ENCODE data around the gene GABBR2.
A peak's percentile ranks its signal among the peaks of the same experiment; 100 is the strongest.

Gene GABBR2

DNA sequence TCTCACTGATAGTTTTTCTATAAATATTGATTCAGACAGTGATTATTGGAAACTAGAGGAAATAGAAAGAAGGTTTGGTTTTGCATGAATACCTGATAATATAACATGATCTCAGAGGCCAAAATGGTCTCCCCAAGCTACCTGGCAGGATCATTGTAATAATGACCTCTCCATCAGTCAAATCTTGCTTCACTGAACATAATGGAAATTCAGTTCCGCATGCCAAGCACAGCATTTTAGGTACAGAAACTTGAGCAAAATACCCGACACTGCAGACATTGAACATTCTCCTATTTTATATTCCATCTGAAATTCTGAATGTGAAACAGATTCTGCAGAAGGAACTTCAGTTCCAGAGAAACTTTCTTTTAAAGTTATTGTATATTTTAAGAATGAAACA, 444.2 kb downstream of the GABBR2 start:
- H3K4me3 ChIP-seq (ENCODE audit: control insufficient read depth, low read depth, low read length), result no peak overlapping the region
- TF ChIP-seq CTCF (conservative IDR thresholded peaks at IDR 0.05; ENCODE audit: control insufficient read depth, insufficient read depth, low read depth, low read length), result no peak
- no peak for DNase-seq (ENCODE audit: low read depth)

DNA sequence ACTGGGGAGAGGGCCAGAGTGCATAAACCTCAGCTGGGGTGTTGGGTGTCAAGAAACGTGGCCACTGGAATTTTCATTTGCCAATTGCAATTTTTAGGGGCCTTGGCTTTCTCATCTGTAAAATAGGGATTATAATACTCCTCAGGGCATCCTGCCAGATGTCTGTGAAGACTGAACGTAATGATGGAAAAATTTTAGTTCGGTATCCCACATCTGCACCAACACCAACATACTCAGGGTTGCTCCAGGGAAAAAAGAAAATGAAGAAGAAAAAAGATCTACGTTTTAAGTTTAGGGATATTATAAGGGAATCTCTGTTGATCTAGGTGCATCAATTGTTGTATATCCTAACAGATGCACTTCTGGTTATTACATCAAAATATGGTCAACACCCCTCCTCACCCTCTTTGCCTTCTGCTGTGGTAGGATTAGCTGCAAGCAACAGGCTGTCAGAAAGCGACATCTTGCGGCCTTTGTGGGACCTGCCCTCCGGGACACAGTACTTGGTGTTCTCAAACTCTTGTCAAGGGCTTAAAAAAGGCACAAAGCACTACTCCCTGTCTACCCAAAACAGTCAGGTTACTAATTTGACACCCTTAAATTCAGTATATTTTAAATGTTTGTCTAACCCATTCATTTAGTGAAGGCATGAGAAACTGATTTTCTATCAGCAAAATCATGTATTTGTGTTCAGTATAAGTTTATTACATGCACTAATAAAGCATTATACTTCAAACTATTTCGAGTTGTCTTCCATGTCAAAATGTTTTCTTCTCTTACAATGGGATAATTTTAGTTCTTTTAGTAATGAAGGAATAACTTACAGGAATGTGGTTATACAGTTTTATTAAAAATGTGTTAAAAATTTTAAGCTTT, 445.0 kb downstream of the GABBR2 start:
- no peak overlapping the region for H3K4me3 ChIP-seq (ENCODE audit: control insufficient read depth, low read depth, low read length)
- peak; percentile 100 for TF ChIP-seq CTCF (conservative IDR thresholded peaks at IDR 0.05; ENCODE audit: control insufficient read depth, insufficient read depth, low read depth, low read length)
- DNase-seq (ENCODE audit: low read depth), result peak; percentile 83

DNA sequence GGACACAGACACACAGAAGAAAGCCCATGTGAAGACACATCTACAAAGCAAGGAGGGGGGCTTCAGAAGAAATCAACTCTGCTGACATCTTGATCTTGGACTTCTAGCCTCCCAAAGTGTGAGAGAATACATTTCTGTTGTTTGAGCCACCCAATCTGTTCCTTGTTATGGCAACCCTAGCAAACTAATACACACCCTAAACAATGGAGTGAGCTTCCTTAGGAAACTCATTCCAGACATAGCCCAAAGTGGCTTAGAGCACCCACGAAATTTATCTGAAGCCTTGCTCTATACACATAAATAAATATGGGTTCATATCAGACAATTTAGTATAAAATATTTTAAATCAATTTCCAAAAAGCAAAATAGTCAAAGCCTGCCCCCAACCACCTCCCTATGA, 445.7 kb downstream of the GABBR2 start:
- no peak for TF ChIP-seq CTCF (conservative IDR thresholded peaks at IDR 0.05; ENCODE audit: control insufficient read depth, insufficient read depth, low read depth, low read length)
- DNase-seq (ENCODE audit: low read depth), result no peak
- no peak overlapping the region for H3K4me3 ChIP-seq (ENCODE audit: control insufficient read depth, low read depth, low read length)

GRCh38 chr9:98262056-98262455, 446.7 kb downstream of the GABBR2 start:
- no peak overlapping the region for H3K4me3 ChIP-seq (ENCODE audit: control insufficient read depth, low read depth, low read length)
- no peak for TF ChIP-seq CTCF (conservative IDR thresholded peaks at IDR 0.05; ENCODE audit: control insufficient read depth, insufficient read depth, low read depth, low read length)
- no peak for DNase-seq (ENCODE audit: low read depth)

DNA sequence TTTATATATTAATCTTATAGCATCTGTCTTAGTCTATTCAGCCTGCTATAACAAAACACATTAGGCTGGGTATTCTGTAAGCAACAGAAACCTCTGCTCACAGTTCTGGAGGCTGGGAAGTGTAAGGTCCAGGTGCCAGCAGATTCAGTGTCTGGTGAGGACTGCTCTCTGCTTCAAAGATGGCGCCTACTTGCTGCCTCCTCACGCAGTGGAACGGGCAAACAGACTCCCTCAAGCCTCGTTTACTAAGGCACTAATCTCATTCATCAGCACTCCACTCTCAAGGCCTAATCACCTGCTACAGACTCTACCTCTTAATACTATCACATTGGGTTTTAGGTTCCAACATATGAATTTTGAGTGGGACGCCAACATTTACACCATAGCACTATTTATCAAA, 448.1 kb downstream of the GABBR2 start:
- no peak for TF ChIP-seq CTCF (conservative IDR thresholded peaks at IDR 0.05; ENCODE audit: control insufficient read depth, insufficient read depth, low read depth, low read length)
- H3K4me3 ChIP-seq (ENCODE audit: control insufficient read depth, low read depth, low read length), result no peak overlapping the region
- no peak for DNase-seq (ENCODE audit: low read depth)

DNA sequence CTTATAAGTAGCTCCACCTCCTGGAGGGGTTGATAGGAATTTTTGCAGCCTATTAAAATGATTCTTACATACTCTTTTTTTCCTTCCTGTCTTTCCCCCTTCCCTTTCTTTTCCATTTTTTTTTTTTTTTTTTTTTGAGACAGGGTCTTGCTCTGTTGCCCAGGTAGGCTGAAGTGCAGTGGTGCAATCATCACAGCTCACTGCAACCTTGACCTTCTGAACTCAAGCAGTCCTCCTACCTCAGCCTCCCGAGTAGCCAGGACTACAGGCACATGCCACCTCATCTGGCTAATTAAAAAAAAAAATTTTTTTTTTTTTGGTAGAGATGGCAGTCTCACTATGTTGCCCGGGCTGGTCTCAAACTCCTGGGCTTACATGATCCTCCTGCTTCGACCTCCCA, 448.9 kb downstream of the GABBR2 start:
- DNase-seq (ENCODE audit: low read depth), result no peak
- H3K4me3 ChIP-seq (ENCODE audit: control insufficient read depth, low read depth, low read length), result no peak overlapping the region
- no peak for TF ChIP-seq CTCF (conservative IDR thresholded peaks at IDR 0.05; ENCODE audit: control insufficient read depth, insufficient read depth, low read depth, low read length)

Measured in fibroblast of mammary gland (primary cell).